Stimulated activated CD4-positive, alpha-beta T cell treated with anti-CD3 and anti-CD28 coated beads, Interleukin-12 subunit alpha, Interleukin-12 subunit beta, amount 100 ng/mL, for 48 hours (primary cell): ENCODE results near the gene ADGRL3.

Source experiments
- DNase-seq, 3 donors: peaks; one replicate each; pipeline ENCODE4 v3.0.0-alpha.2; 2020; ENCODE audit warnings: low read depth in 2 of 3, low spot score in 1 of 3

ADGRL3 gene

DNA sequence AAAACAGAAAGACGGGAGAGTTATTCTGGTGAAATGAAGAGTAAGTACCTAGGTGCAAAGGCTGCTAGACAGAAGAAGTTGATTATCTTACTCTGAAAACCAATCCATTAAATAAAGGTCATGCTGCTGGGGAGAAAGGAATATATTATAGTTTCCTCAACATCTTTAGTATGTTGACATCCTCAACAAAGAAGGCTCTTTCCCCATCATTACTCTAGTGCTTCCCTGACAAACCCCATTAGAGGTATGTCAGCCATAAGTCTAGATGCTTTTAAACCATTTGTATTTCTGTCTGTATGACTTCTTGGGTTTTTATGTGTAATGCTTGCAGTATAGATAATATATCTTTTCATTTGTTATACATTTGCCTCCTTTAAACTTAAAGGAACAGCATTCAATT, 75.9 kb downstream of the ADGRL3 start:
- no peak for DNase-seq

DNA sequence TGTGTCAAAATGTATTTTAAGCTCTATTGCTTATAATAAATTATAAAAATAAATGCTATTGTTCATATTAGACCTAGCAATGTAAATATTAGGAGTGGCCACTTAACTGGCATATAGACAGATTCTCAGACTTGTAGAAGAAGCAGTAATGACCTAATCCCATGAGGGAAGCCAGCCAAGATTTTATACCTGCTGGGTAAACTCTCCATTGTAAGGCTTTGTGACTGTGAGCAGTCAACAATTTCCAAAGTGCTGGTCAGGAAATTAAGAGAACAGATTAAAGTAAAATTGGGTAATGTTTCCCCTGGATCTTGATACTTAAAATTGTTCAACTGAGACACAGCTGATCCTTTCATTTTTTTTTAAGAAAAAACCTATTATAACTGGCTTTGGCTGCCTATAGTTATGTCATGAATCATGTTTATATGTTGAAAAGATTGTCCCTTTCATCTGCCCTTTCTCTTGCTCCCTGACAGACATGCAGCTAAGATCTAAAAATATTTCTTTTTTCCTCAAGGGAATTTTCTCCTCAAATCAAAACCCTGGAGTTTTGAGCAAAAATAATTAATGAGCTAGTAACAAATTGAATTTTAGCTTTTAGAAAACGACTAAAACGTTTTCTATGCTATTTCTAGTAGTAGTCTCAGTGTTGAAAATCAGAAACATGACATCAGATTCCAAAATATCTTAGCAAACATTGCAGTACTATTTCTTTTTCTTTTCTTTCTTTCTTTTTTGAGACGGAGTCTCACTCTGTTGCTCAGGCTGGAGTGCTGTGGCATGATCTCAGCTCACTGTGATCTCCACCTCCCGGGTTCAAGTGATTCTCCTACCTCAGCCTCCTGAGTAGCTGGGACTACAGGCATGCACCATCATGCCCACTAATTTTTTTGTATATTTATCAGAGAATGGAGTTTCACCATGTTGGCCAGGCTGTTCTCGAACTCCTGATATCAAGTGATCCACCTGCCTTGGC, 77.9 kb downstream of the ADGRL3 start:
- DNase-seq, result no peak

DNA sequence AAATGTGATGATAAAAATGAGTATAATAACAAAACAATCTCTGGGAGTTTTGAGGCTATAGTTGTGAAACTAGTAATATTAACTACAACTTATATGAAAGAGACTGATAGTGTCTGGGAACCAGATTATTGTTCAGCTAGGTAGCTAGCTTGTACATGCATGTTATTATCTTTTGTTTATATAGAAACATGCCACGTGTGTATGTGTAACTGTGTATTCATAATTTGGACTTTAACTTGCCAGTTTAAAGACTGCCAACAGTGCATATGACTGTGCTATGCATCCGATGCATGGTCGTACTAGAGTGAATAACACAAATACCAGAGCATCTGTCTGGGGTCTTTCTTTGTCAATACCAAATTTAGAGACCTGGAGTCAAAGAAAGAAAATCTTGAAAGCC, 92.2 kb downstream of the ADGRL3 start:
- no peak for DNase-seq

DNA sequence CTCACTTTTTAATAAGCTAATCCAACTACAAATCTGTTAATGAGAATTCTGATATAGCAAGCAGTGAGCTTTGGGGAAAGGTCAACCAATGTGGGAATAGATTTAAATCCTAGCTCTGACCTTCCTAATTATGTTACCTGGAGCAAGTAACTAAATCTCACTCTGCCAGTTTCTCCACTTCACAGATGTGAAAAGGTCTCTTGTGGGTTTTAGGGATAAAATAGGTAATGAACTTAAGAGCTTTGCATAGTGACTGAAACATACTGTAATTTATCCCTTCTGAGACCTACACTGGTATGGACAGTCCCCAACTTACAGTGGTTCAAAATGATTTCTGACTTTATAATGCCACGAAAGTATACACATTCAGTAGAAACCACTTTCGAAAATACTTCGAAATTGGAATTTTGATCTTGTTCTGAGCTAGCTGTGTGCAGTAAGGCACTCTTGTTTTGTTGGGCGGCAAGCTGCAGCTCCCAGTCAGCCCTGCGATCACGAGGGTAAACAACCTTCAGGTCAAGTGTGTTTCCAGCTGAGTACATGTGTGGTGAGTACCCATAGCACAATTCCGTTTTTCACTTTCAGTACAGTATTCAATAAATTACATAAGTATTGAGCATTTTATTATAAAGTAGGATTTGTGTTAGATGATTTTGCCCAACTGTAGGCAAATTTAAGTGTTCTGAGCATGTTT, 93.7 kb downstream of the ADGRL3 start:
- DNase-seq, result no peak

DNA sequence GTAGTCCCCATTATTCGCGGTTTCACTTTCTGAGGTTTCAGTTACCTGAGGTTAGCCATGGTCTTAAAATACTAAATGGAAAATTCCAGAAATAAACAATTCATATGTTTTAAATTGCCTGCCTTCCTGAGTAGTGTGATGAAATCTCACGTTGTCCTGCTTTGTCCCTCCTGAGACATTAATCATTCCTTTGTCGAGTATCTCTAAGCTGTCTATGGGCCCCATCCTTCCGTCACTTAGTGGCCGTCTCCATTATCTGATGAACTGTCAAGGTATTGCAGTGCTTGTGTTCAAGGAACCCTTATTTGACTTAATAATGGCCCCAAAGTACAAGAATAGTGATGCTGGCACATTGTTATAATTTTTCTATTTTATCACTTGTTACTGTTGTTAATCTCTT, 94.8 kb downstream of the ADGRL3 start:
- no peak for DNase-seq

DNA sequence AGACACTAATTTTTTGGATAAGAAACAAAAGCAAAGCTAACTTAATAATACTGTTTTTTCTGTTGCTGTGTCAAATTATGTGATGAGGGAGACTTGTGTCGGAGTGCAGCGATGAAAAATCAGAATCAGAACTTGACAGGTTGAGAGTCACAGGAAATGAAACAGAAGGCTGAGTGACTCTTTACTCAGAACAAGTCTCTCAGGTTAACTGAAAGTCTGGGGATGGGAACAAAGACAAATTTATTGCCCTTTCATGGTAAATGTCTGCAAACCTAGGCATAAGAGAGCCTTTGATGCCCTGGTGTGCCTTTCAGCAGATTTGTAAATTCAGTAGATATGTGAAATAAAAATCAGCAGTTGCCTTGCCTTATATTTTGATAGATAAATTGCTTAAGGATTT, 96.0 kb downstream of the ADGRL3 start:
- no peak for DNase-seq

DNA sequence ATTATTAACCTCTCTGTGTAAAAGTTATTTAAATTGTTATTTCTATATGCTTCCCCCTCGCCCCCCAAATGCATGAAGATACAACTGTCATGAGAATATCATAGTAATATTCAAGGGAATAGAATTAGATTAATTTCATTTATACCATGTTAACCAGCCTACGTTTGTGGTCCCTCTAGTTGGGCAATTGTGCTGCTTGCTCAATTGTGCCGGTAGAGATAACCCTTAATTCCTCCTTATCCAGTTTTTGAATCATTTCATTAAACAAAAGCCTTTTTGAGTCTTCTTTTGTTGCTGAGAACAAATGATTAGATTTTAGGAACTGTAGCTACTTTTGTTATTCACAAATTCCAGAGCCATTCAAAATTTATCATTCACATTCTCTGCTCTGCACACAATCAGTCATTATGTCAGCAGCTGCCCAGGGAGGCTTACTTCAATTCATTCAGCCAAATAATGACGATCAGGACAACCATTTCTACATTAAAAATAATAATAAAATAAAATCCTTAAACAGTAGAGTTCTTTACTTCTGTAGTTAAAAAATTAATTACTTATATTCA, 98.1 kb downstream of the ADGRL3 start:
- no peak for DNase-seq

DNA sequence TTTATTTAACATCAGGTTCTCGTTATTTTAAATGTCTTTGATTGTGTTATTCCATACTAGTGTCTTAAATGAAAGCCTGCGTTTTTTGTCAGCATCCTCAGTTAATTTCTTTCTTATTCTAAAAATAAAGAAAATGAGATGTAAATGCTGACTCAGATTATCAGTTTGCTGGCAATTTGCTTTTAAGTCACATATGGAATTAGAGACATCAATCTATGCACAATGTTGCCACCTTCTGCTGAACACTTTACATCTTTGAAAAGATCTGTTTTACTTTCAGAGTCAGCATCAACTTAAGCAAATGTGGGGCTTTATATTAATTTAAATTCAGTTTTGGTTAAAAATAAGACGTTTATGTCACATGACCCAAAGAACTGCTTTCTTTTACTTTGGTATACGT, 99.2 kb downstream of the ADGRL3 start:
- no peak for DNase-seq

DNA sequence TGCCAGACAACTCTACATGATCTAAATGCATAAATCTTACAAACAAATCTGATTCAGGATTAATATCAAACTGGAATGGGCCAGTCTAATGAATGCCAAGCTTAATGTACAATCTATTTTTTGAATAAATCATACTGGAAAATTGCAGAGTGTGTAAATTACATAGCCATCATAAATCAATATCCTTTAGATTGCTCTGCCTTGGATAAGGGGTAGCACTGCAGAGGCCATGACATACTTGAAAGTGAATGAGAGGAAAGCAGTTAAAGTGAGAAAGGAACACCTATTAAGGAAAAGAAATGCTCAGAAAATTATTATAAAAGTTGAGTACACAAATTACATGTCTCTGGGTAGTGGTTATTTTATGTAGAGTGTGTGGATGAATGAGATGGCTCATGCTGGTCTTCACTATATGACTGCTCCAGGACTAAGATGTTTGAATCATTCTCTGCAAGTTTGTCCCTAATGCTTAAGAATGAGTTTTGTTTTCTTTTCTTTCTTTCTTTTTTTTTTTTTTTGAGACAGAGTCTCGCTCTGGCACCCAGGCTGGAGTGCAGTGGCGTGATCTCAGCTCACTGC, 100.2 kb downstream of the ADGRL3 start:
- DNase-seq, result no peak

DNA sequence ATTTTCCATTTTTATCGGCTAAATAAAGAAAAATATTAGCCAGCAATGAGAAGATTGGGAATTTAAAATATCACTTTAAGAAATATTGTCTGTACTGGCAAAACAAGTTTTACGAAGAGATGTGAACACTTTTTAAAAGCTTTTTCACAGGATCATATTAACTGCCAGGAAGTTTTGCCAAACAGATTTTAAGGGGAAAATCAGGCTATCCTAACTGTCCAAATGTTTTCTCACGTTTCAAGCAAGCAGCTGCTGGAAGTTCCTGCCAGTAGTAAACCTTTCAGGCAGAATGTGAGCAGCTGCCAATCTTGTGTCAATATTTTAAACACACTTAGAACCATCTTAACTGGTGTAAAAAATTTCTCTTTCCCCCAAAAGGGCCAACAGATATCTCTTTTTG, 101.1 kb downstream of the ADGRL3 start:
- no peak for DNase-seq

DNA sequence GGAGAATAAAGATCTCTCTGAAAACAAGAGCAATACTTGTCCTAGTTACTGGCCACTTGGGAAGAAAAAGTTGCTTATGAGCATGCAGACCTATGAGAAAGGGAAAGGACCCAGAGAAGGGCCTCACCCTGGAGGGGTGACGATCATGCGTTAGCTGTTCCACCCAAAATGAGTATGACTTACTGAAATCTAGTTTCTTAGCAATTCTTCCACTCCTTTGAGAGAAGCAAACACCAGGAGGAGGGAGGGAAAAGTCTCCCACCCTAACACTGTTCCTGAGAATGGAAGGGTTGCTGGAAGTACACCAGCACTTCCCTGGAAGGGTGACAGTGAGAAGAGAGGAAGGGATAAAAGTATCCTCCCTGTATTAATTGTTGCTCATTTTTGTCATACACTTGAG, 107.9 kb downstream of the ADGRL3 start:
- no peak for DNase-seq

DNA sequence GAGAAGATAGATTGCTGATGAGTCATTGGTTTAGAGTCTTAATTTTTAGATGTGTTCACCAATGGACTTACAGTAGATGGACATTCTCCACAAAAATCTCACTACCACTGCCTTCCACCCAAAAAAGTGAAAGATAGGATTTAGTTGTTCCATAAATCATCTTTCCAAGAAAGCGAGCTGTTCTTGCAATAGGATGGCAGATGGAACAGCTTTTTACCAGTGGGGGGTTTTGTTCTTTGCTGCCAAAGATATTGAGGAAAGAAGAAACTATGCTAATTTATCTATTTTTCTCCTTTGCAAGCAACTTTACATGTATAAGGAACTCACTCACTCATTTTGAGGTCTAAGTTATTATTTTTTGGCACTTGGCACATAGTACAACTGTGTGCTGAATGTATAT, 109.5 kb downstream of the ADGRL3 start:
- DNase-seq, result no peak

DNA sequence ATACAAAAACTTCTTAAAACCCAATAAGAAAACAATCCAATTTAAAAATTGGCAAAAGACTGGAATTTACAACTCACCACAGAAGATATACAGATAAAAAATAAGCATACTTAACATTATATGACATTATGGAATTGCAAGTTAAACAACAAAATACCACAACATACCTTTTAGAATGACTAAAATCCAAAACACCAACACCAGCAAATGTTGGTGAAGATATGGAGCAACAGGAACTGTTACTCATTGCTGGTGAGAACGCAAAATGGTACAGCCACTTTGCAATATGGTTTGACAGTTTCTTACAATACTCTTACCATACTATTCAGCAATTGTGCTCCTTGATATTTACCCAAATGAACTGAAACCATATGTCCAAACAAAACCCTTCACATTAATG, 112.4 kb downstream of the ADGRL3 start:
- no peak for DNase-seq

DNA sequence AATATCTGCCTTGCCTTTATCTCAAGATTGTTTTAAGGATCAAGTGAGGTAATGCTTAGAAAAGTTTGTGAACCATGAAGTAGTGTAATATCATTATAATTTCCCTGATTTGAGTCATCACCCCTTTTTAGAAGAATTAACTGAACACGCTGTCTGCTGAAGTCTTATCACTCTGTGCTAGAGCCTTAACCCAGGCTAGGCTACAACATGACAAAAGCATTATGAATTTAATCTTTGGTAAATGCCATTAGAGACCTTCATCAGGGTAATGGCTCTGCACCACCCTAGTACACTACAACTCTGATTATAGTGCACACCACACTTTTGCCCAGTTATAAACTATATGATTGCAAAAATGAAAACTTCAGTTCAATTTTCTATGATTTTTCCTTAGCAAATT, 118.3 kb downstream of the ADGRL3 start:
- no peak for DNase-seq

DNA sequence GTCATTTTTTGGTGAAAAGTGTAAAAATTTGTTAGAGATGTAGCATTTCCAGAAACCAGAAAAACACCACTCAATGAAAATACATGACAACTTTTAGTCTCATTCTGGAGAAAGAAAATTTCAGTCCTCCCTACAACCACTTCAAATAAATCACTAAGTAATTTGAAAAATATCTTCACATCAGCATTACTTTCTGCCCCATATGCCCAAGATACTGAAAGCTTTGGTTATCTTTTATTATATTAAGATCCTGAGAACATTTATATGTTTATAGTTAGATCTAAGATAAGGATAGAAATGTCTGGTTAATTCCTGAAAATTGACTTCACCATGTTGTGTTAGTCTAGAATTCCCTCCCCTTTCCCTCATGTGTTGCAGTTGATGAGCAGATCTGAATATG, 119.0 kb downstream of the ADGRL3 start:
- no peak for DNase-seq

DNA sequence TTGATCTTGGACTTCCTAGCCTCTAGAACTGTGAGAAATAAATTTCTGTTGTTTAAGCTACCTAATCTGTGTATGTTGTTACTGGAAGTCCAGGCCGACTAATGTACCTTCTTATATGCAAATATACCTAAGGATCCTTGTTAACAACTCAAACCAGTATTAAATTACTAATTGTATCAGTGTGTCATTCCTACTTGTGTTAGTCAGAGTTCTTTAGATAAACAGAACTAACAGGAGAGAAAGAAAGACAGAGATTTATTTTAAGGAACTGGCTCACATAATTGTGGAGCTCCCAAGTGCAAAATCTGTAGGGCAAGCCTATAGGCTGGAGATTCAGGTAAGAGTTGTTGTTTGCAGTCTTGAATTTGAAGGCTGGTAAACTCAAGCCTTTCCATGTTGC, 120.0 kb downstream of the ADGRL3 start:
- no peak for DNase-seq

DNA sequence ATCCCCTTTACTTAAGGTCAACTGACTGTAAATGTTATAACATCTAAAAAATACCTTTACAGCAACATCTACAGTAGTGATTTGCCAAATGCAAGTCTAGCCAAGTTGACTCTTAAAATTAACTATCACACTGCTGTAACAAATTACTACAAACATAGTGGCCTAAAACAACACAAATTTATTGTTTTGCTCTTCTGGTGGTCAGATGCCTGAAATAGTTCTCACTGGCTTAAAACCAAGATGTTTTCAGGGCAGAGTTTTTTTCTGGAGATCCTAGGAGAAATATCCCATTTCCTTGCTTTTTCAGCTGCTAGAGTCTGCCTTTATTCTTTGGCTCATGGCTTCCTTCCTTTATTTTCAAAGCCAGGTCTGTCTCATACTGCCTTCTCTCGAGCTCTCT, 120.5 kb downstream of the ADGRL3 start:
- DNase-seq, result no peak

DNA sequence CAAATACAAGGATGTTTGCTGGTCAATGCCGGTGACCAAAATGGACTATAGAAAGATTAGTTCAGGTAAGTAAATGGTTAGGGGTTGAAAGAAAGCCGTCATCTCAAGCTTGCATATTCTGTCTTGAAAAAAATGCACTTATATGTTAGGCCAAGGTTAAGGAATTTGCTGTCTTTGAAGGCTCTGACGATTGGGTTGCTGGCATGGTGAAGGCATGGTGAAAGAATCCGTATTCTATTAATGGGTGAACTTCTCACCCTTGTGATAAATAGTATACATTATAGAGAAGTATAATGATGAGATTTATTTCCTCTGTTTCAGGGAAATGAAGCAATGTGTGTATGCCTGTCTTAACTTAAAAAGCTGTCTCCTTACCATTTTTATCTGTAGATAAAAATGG, 132.6 kb downstream of the ADGRL3 start:
- no peak for DNase-seq

DNA sequence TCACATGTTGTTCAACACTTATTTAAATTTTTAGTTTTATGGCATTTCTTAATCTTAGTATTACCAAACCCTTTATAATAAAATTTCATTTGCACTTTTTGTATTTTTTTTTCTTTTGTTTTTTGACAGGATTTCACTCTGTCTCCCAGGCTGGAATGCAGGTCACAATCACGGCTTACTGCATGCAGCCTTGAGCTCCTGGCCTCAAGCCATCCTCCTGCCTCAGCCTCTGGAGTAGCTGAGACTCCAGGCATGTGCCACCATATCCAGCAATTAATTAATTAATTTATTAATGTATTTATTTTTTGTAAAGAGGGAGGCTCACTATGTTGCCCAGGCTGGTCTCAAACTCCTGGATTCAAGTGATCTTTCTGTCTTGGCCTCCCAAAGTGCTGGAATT, 133.4 kb downstream of the ADGRL3 start:
- DNase-seq, result no peak

DNA sequence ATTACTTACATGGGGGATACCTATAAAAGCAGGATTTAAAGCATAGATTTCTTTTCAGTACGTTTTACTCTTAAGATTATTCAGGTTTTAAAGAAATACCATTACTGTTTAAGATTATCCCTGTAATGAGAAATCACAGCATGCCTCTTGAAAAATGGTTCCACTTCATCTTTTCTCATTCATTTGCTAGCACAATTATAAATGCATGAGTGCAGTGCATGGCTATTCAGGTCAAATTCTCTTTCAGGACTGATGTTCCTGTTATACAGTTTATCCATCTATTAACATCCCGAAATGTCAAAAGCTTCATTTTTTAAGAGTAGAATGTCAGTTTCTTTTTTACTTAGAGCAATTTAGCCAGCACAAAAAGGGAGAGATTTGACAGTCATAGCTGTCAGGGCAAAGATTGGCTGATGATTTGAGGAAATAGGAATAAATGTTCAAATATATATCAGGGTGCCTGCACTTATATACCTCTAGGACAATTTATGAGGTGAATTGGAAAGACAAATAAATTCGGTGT, 135.2 kb downstream of the ADGRL3 start:
- no peak for DNase-seq

DNA sequence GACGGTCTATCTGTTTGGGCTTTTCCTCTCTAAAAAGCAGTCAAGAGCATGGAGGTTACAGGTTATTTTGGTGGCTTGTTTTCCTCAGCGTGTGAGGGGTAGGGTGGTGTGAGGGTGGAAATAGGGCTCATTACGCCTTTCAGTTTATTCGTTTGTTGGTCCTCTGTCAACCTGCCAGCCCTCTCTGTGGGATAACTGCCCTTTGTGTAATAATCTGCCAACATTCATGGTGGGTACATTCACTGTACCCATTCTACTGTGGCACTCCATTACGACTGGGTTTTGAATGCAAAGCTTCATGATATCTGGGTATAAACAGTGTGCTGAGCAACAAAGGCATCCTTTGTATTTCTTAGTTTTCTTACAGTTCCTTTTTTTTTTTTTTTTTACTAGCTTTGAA, 136.4 kb downstream of the ADGRL3 start:
- DNase-seq, result no peak

DNA sequence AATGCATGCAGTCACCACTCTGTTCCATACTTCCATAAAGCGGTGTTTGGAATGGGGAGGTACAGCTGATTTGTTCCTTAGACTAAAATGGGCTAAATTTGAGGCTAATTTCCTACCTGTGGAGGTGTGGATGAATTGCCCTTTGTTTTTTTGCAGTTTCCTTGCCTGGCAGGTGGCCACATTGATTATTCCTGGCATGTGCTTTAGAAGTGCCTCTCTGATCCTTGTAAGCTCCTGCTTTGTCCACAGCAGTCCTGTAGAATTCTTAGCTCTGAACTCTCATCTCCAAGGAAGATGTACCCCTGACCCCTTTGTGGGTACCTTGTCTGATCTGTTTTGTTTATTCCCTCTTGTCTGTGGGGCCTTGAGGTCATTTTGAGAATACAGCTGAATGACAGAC, 136.8 kb downstream of the ADGRL3 start:
- no peak for DNase-seq
